PFSK-1 (cell line): Measurements from ENCODE around the gene CFAP74.

Experiments used
- FOXP2 ChIP-seq: optimal IDR thresholded peaks from 2 replicates; pipeline ENCODE3; 2011; ENCODE audit warnings: borderline replicate concordance, control low read depth, inconsistent platforms; ENCODE audit not compliant: insufficient read depth; ENCODE audit errors: extremely low read length, extremely low read depth
- POLR2AphosphoS5 ChIP-seq: IDR thresholded peaks from 2 replicates; pipeline ENCODE4 v1.6.1; 2012; ENCODE audit warnings: low read depth, mild to moderate bottlenecking, control low read depth, low read length, moderate library complexity
- REST ChIP-seq, 2 experiments: IDR thresholded peaks; 2 replicates each; pipeline versions ENCODE4 v1.6.1 to v1.8.0; 2011 to 2012; ENCODE audit warnings: low read depth in 2 of 2, low read length in 2 of 2, control low read depth in 1 of 2, inconsistent platforms in 1 of 2, mild to moderate bottlenecking in 1 of 2, moderate library complexity in 1 of 2; ENCODE audit not compliant: insufficient read depth in 1 of 2
- SIN3A ChIP-seq: IDR thresholded peaks from 2 replicates; pipeline ENCODE4 v1.6.1; 2012; ENCODE audit warnings: mild to moderate bottlenecking, low read length, moderate library complexity, borderline replicate concordance; ENCODE audit not compliant: insufficient read depth
- TAF1 ChIP-seq: IDR thresholded peaks from 2 replicates; pipeline ENCODE4 v1.6.1; 2012; ENCODE audit warnings: low read length, control low read depth, borderline replicate concordance; ENCODE audit not compliant: insufficient read depth

CFAP74 gene

GRCh38 chr1:1903224-1903623 lies 100.4 kb downstream of the CFAP74 start:
- no peak for TF ChIP-seq SIN3A
- TF ChIP-seq FOXP2, result no peak
- no peak for TF ChIP-seq REST (IDR thresholded peaks at IDR 0.05; ENCODE audit: insufficient read depth in 1 of 2, low read depth in 2 of 2, low read length in 2 of 2)
- no peak for TF ChIP-seq TAF1
- no peak for TF ChIP-seq POLR2AphosphoS5

GRCh38 chr1:1901641-1902294 lies 101.8 kb downstream of the CFAP74 start:
- TF ChIP-seq POLR2AphosphoS5, result no peak
- no peak for TF ChIP-seq FOXP2
- TF ChIP-seq SIN3A, result no peak
- TF ChIP-seq TAF1, result no peak

DNA sequence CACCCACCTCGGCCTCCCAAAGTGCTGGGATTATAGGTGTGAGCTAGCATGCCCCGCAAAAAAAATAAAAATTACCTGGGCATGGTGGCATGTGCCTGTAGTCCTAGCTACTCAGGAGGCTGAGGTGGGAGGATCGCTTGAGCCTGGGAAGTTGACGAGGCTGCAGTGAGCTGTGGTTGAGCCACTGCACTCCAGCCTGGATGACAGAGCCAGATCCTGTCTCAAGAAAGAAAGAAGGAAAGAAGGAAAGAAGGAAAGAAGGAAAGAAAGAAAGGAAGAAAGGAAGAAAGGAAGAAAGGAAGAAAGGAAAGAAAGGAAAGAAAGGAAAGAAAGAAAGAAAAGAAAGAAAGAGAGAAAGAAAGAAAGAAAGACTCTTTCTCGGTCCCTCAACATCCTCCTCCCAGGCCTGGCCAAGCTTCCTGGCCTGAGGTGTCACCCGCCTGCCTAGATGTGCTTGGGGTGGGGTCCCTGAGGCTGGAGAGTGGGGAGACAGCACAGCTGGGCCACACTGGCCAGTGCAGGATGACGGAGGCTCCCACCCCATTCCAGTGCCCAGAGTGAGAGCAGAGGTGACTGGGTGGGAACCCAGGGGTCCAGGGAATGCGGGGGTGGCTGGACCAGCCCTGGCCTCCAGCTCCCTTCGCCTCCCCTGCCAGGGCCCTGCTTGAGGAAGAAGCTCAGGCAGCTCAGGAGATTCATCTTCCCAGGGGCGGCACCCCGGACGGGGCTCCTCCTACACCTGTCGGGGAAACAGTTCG lies 102.5 kb downstream of the CFAP74 start:
- no peak for TF ChIP-seq REST (IDR thresholded peaks at IDR 0.05; ENCODE audit: insufficient read depth in 1 of 2, low read depth in 2 of 2, low read length in 2 of 2)
- TF ChIP-seq FOXP2, result no peak
- TF ChIP-seq TAF1, result no peak
- no peak for TF ChIP-seq SIN3A

DNA sequence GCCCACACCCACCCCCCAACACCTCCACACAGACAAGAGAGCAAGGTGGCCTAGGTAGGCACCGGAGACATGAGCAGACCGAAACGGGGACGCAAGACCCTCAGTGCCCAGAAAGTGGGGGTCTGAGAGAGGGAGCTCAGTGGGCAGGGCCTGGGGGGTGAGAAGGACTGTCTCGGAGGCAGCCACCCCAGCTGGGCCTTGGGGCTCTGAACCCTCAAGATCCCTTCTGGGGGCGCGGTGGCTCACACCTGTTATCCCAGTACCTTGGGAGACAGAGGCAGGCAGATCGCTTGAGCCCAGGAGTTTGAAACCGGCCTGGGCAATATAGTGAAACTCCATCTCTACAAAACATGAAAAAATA lies 103.6 kb downstream of the CFAP74 start:
- TF ChIP-seq TAF1, result no peak
- TF ChIP-seq REST (IDR thresholded peaks at IDR 0.05; ENCODE audit: insufficient read depth in 1 of 2, low read depth in 2 of 2, low read length in 2 of 2), result no peak
- TF ChIP-seq FOXP2, result no peak
- TF ChIP-seq SIN3A, result no peak
- TF ChIP-seq POLR2AphosphoS5, result no peak

DNA sequence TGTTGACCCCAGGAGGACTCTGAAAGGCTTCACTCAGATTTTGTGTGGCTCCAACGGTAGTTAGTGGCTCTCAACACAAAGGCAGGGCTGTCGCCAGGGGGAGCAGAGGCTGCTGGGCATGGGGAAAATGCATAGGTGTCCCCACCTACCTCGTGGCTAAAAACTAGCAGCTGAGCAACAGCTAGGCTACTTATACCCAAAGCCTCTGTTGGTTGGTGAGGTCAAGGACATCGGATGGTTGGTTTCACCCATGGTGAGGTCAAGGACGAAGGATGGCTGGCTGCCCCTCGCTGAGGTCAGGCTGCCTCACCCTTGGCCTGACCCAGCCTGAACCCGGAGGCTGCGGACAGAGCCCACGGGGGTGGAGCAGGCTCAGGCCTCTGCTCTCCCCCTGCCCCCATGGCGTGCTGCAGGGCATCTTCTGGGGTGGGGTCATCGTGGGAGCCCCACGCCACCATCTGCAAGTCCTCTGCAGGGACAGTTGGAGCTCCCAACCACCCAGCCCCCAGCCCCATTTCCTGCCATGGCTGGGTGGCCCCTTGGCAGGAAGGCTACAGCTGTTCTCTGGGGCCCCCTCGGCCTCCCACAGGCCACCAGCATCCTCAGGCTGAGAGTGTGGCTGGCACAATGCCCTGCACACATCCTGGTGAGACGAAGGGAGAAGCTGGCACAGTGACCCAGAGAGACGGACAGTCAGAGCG lies 104.2 kb downstream of the CFAP74 start:
- TF ChIP-seq POLR2AphosphoS5 (no peak), FOXP2 (no peak), REST (IDR thresholded peaks at IDR 0.05; ENCODE audit: insufficient read depth in 1 of 2, low read depth in 2 of 2, low read length in 2 of 2) (no peak), TAF1 (no peak), SIN3A (no peak)
